Effector CD8-positive, alpha-beta T cell (primary cell): ENCODE data around the gene PANK4.

ENCODE experiments used
- DNase-seq: peaks from one replicate; lab custom pipeline; 2025; lab: John Stamatoyannopoulos, UW

PANK4 gene

GRCh38 chr1:2497891-2498290 is 28.5 kb downstream of the PANK4 start:
- no peak for DNase-seq

- DNase-seq = no peak
Observed at GRCh38 chr1:2496746-2497145, 29.6 kb downstream of the PANK4 start.

- DNase-seq = no peak
Observed at GRCh38 chr1:2496087-2496622, 30.2 kb downstream of the PANK4 start.

- DNase-seq = no peak
Observed at GRCh38 chr1:2495546-2495945, 30.9 kb downstream of the PANK4 start.

GRCh38 chr1:2495026-2495425 is 31.4 kb downstream of the PANK4 start:
- DNase-seq = no peak

- DNase-seq = no peak
Observed at GRCh38 chr1:2494323-2494693, 32.1 kb downstream of the PANK4 start.

- no peak for DNase-seq
Observed at GRCh38 chr1:2493691-2494322, 32.6 kb downstream of the PANK4 start.

- DNase-seq = no peak
Observed at GRCh38 chr1:2493218-2493617, 33.2 kb downstream of the PANK4 start.

DNA sequence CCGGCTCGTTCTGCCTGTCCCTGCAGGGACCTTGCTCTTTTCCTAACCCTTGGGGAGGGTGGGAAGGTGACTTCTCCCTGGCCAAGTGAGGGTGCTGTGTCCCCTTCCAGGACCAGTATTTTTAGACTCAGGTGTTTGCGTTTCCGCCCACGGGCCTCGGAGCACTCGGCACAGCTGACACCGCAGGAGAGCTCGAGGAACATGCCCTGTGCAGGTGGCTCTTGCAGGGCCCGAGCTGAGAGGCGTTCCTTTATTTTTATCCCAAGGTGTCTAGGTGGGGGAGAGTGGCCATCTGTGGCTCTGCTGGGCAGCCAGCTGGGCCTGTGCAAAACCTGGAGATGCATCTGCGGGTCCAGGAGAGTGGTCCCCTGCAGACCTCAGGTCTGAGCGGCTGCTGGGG is 34.3 kb downstream of the PANK4 start:
- no peak for DNase-seq

DNA sequence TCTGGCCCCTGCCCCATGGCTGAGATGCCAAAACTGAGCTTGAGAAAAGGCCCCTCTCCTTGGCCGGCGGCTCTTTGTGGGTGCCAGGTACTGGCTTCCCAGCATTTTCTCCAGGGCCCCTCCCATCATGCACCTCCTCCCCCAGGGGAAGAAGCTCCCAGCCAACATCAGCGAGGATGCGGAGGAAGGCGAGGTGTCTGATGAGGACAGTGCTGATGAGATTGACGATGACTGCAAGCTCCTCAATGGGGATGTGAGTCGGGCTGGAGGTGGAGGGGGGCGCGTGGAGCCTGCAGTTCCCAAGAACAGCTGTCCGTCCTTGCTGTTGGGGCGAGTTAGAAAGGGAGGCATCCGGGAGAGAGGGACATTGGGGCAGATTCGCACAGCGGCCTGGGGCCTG is 36.8 kb downstream of the PANK4 start:
- no peak for DNase-seq

- DNase-seq = no peak
Observed at GRCh38 chr1:2488688-2489087, 37.7 kb downstream of the PANK4 start.

- DNase-seq = no peak
Observed at GRCh38 chr1:2486558-2486957, 39.8 kb downstream of the PANK4 start.

DNA sequence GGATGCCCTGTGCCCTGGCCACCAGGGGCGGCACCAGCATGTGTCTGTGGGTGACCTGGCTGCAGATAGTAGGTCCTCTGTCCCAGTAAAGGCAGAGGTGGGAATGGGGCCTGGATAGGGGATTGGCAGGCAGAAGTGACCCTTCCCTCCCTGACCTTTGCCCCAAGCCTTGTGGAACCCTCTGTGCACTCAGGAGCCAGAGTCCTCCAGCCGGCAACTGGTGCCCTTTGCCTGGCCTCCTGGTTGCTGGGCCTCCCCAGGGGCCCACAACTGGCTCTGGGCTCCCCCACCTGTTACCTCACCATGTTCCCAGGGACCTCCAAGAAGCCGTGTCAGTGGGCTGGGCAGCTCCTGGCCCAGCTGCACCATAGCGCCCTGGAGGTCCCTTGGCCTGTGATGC is 40.4 kb downstream of the PANK4 start:
- no peak for DNase-seq

GRCh38 chr1:2483970-2484369 is 42.4 kb downstream of the PANK4 start:
- DNase-seq = no peak

DNA sequence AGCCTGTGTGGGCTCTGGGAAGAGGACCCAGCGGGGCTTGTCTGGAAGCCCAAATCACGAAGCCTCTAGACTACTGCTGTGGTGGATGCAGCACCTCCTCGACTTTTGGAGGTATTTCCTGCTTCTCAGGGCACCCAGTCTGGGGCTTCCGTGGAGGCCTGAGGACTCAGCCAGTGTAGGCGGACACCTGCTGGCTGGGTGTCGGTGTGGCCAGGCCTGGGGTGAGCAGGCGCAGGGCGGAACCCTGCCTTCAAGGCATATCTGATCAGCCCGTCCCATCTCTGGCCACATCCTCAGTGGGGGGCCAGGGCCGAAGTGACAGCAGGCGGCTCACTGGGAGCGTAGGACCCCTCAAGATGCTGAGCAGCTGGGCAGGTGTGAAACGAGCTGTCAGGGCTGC is 43.4 kb downstream of the PANK4 start:
- no peak for DNase-seq

DNA sequence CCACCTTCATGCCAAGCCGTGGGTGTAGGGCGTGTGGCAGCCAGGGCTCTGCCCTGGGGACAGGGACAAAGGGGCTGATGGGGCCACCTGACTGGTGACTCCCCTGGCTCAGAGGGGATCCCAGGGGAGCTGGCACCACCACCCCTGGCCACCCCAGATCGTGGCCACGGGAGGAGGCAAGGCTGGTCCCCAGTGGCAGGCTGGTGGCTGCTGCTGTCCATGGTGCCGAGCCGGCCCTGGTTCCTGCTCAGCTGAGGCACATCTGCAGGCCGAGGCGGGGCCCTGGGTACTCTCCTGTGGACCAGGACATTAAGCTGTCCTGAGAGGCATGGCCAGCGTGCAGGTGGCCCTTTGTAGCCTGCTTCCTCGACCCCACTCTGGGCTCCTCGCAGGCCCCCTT is 43.8 kb downstream of the PANK4 start:
- DNase-seq = no peak

DNA sequence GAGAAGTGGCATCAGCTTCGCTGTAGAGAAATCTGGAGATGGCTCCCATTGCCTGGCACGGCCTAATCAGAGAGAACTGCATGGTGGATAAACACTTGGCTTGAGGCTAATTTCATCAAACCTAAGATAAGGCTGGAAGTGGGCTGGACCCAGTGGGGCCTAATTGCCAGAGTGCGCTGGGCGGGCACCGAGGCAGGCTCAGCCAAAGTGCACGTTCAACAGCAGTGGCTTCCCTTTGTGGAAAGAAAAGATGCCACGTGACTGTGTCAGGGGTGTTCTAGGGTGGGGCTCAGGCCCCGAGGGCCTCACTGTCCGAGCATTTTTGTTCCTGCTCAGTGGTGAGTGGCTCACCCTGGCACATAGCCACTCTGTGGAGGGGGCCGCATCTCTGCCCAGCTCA is 44.5 kb downstream of the PANK4 start:
- DNase-seq = no peak

DNA sequence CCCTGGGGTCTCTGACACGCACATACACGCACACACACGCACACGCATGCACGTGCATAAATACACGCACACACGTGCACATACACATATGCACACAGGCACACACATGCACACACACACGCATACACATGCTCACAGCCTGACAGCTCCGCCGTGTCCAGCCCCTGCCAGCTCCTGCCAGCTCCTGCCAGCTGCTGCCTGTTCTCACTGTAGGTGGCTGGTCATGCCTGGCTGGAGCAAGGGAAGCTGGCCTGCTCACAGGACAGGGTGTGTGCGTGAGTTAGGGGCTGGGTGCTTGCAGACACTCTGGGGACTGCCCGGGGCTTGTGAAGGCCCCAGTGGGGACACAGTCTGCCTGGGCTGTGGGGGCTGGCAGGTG is 45.4 kb downstream of the PANK4 start:
- no peak for DNase-seq

- no peak for DNase-seq
Observed at GRCh38 chr1:2480236-2480985, 46.0 kb downstream of the PANK4 start.

GRCh38 chr1:2479618-2480017 is 46.8 kb downstream of the PANK4 start:
- no peak for DNase-seq

- DNase-seq = no peak
Observed at GRCh38 chr1:2479186-2479585, 47.2 kb downstream of the PANK4 start.

- DNase-seq = no peak
Observed at GRCh38 chr1:2477791-2478499, 48.5 kb downstream of the PANK4 start.

GRCh38 chr1:2477309-2477708 is 49.1 kb downstream of the PANK4 start:
- DNase-seq = no peak
